Measurements from ENCODE around the gene HNRNPU. TPM values are rescaled to one million over a fixed set of nuclear protein-coding genes. Genes with fewer than 3 reads are reported as not detected.

HNRNPU gene
- total and polyA plus RNA-seq, 2 of the 13 experiments (the other 11 are each of a cell fraction or from before 2014, with no cell fraction given) = 101 to 508 TPM

DNA sequence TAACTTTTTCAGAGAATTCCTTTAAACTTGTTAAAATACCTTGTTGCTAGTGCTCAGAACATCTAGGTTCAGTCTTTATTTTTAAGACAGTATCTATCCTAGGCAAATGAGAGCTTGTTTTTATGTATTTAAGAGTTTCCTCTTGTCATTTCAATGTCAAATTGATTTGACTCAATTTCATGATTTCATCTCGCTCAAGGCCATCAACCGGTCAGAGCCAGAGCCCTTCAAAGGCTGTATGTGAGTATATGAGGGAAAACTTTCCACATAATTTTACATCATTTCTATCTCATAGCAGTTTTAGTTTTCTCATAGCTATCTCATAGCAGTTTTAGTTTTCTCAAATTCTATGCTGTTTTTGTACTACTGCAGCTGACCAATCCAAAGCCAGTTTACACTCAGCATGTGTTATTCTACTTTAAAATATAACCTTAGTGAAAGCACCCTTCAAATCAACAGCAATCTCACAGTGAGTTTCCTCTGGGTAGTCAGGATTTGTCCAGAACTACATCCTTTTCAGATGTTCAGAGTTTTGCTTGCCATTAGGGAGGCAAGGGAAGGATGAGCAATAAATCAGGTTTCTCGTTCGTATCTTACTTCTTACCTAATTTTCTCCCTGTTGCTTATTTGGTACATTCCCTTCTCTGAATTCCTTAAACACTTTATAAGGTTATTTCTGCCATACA, 12.7 kb downstream of the HNRNPU start:
- no peak for ATAC-seq
- Histone ChIP-seq H3K4me1 (ENCODE audit: insufficient read depth, low read length) (peaks cover 17% of the 10 kb centered on the region; the same call in 1 of the 2 replicates), H3K79me2 (ENCODE audit: insufficient read depth, low read length) (peaks cover 21% of the 10 kb centered on the region), H3K9ac (ENCODE audit: insufficient read depth, low read depth, low read length) (no peak overlapping the region), H3K27me3 (ENCODE audit: control insufficient read depth in 1 of 2, insufficient read depth in 2 of 2, low read length in 2 of 2) (no peaks in the 10 kb centered on the region), H4K20me1 (ENCODE audit: insufficient read depth, low read length) (peaks cover 6% of the 10 kb centered on the region), H3K4me2 (ENCODE audit: low read depth, low read length) (no peak overlapping the region), H3K36me3 (replicated peaks in 1 of 2; ENCODE audit: control insufficient read depth in 1 of 2, insufficient read depth in 2 of 2, low read length in 2 of 2) (peaks cover 16 to 58% of the 10 kb centered on the region in 2 experiments), H2AFZ (ENCODE audit: low read length) (no peak overlapping the region), H3K4me3 (replicated peaks in 1 of 3; ENCODE audit: insufficient read depth in 1 of 3, low read depth in 2 of 3, low read length in 3 of 3) (no peak overlapping the region), H3K9me3 (ENCODE audit: low read length) (no peaks in the 10 kb centered on the region), H3K27ac (ENCODE audit: extremely low read length, insufficient read depth, low read length) (no peak overlapping the region)
- in situ Hi-C loops (cut with HindIII; ENCODE audit: extremely low pct_ligation_motif_present, low pct_unique_long_range_greater_than_20kb) (no loop called here), intact Hi-C loops (cut with micrococcal nuclease; ENCODE audit: unreplicated experiment) (no loop called here)
- ChIA-PET POLR2A (interaction anchor here (2.0 to 3.9 kb wide), 2 partner anchors 10 to 17 kb away, joined by 7 to 27 read pairs; partner anchors contain the start of gene COX20), CTCF (ENCODE audit: low intra/inter-chr PET ratio, low total read pairs) (no interaction called here)
- no peak for FAIRE-seq
- TF ChIP-seq RBM22 (optimal IDR thresholded peaks at IDR 0.05; ENCODE audit: low read length) = peak; percentile 94
- peak; percentile 35 for TF ChIP-seq POLR2AphosphoS2 (IDR thresholded peaks at IDR 0.05; ENCODE audit: low read depth, low read length)
- no peak for TF ChIP-seq RELA (CRISPR knock-in tag; IDR thresholded peaks at IDR 0.05)
- no peak for TF ChIP-seq STAT6 (CRISPR knock-in tag; IDR thresholded peaks at IDR 0.05; ENCODE audit: borderline replicate concordance)
- TF ChIP-seq ZUFSP (CRISPR knock-in tag; IDR thresholded peaks at IDR 0.05; ENCODE audit: borderline replicate concordance) = no peak
- TF ChIP-seq POLR2A (IDR thresholded peaks at IDR 0.05; ENCODE audit: insufficient read depth in 1 of 2, low read depth in 2 of 2, low read length in 2 of 2) = 0 out of 4 replicates have a peak, but pooled peaks of 1 of the 2 experiments have one; percentile 36
- peak; percentile 57 for TF ChIP-seq AGO2 (optimal IDR thresholded peaks at IDR 0.05; ENCODE audit: low read depth, low read length)
- TF ChIP-seq HES4 (CRISPR knock-in tag; IDR thresholded peaks at IDR 0.05; ENCODE audit: borderline replicate concordance) = no peak
- no peak for TF ChIP-seq ZNF746 (CRISPR knock-in tag; IDR thresholded peaks at IDR 0.05)
- TF ChIP-seq ARNT2 (CRISPR knock-in tag; IDR thresholded peaks at IDR 0.05; ENCODE audit: low read depth) = no peak
- no peak for TF ChIP-seq ZBTB8A (CRISPR knock-in tag; IDR thresholded peaks at IDR 0.05; ENCODE audit: borderline replicate concordance, low read depth)
- 0 out of 2 replicates have a peak, but pooled peaks have one; percentile 38 for TF ChIP-seq POLR2G (IDR thresholded peaks at IDR 0.05; ENCODE audit: low read depth, low read length)
- TSS peak; percentile 3 for BruUV-seq (replicated peaks)
- WGBS (ENCODE audit: low lambda C conversion rate) = 96% methylated on average over 4 of the region's 4 CpGs
- no peak for DNase-seq (ENCODE audit: low spot score)

All from HepG2 (cell line).